RPMI7951 (cell line): ENCODE data around the gene NINL. TPM values are rescaled to one million over a fixed set of nuclear protein-coding genes. Genes with fewer than 3 reads are reported as not detected.

ENCODE experiments used
- DNase-seq: peaks from one replicate; pipeline ENCODE4 v3.0.0-alpha.2; 2012; ENCODE audit warnings: low read depth
- total RNA-seq: library from RNA; depleted of rRNA; stranded (reverse); fragments of >200 nt; shearing (Covaris generic); gene quantifications from 2 replicates; pipeline ENCODE4 v1.2.3, GENCODE V29; 2014

The NINL gene
- total RNA-seq, 1 experiment from 2014 or later: 6.4 TPM

- DNase-seq: no peak
These were observed 119.8 kb downstream of the NINL start for GRCh38 chr20:25465243-25466135.

GRCh38 chr20:25464501-25465242, 120.7 kb downstream of the NINL start:
- DNase-seq: no peak

GRCh38 chr20:25461786-25462545, 123.4 kb downstream of the NINL start:
- DNase-seq: no peak

GRCh38 chr20:25461281-25461650, 124.1 kb downstream of the NINL start:
- no peak for DNase-seq

- no peak for DNase-seq
These were observed 124.6 kb downstream of the NINL start for GRCh38 chr20:25460566-25461280.

GRCh38 chr20:25459916-25460535, 125.3 kb downstream of the NINL start:
- DNase-seq: no peak

GRCh38 chr20:25459111-25459830, 126.1 kb downstream of the NINL start:
- DNase-seq: no peak

GRCh38 chr20:25457886-25458680, 127.2 kb downstream of the NINL start:
- DNase-seq: no peak

- no peak for DNase-seq
These were observed 131.0 kb downstream of the NINL start for GRCh38 chr20:25454153-25454900.

- peak; percentile 71 for DNase-seq
These were observed 132.1 kb downstream of the NINL start for GRCh38 chr20:25453035-25453810.

- no peak for DNase-seq
These were observed 133.0 kb downstream of the NINL start for GRCh38 chr20:25452333-25452732.

GRCh38 chr20:25447671-25448070, 137.7 kb downstream of the NINL start:
- no peak for DNase-seq

- DNase-seq: no peak
These were observed 140.8 kb downstream of the NINL start for GRCh38 chr20:25444556-25444955.

GRCh38 chr20:25439328-25439727, 146.0 kb downstream of the NINL start:
- no peak for DNase-seq

- no peak for DNase-seq
These were observed 148.2 kb downstream of the NINL start for GRCh38 chr20:25437153-25437581.

GRCh38 chr20:25424536-25424935, 160.8 kb downstream of the NINL start:
- no peak for DNase-seq

GRCh38 chr20:25422032-25422431, 163.3 kb downstream of the NINL start:
- no peak for DNase-seq

GRCh38 chr20:25421102-25421501, 164.2 kb downstream of the NINL start:
- no peak for DNase-seq
